Endothelial cell of umbilical vein (primary cell): ENCODE results near the gene CCM2.

ENCODE experiments used
- EZH2 ChIP-seq: IDR thresholded peaks from 2 replicates; pipeline ENCODE4 v1.6.1; 2012; ENCODE audit warnings: borderline replicate concordance, low read depth, mild to moderate bottlenecking, moderate library complexity, low read length, inconsistent platforms; ENCODE audit not compliant: severe bottlenecking
- FOS ChIP-seq: IDR thresholded peaks from 2 replicates; pipeline ENCODE4 v1.6.1; 2011; ENCODE audit warnings: mild to moderate bottlenecking, low read length, moderate library complexity, borderline replicate concordance; ENCODE audit not compliant: insufficient read depth
- GATA2 ChIP-seq: IDR thresholded peaks from 2 replicates; pipeline ENCODE4 v1.7.0; 2011; ENCODE audit warnings: low read depth, mild to moderate bottlenecking, moderate library complexity, mixed read lengths, low read length; ENCODE audit not compliant: insufficient read length, insufficient read depth
- JUN ChIP-seq: IDR thresholded peaks from 2 replicates; pipeline ENCODE4 v1.6.1; 2011; ENCODE audit warnings: borderline replicate concordance, low read depth; ENCODE audit not compliant: insufficient read length, insufficient read depth
- MYC ChIP-seq: IDR thresholded peaks from one replicate; pipeline ENCODE4 v1.6.1; 2011; ENCODE audit warnings: mild to moderate bottlenecking, low read depth, low read length
- POLR2A ChIP-seq: IDR thresholded peaks from 2 replicates; pipeline ENCODE4 v1.6.1; 2012; ENCODE audit warnings: low read depth, mild to moderate bottlenecking, control low read depth, low read length
- POLR2AphosphoS5 ChIP-seq: IDR thresholded peaks from 2 replicates; pipeline ENCODE4 v1.6.1; 2012; ENCODE audit warnings: low read depth, mild to moderate bottlenecking, control low read depth, low read length, moderate library complexity; ENCODE audit not compliant: insufficient read depth
- TF ChIP-seq, protein P1 (sequence below), 2 donors: IDR thresholded peaks; 1 replicate in 1 of 2; 2 replicates in 1 of 2; pipeline ENCODE4 v1.5.1; 2011; ENCODE audit warnings: low read length in 2 of 2, mild to moderate bottlenecking in 2 of 2, moderate library complexity in 2 of 2, control low read depth in 1 of 2, inconsistent platforms in 1 of 2, low read depth in 1 of 2; ENCODE audit not compliant: insufficient read depth in 1 of 2; ENCODE audit errors: extremely low read depth in 1 of 2
- TF ChIP-seq, protein P2 (sequence below): IDR thresholded peaks from 2 replicates; pipeline ENCODE4 v1.6.1; 2011; ENCODE audit not compliant: insufficient read depth, insufficient read length

DNA sequence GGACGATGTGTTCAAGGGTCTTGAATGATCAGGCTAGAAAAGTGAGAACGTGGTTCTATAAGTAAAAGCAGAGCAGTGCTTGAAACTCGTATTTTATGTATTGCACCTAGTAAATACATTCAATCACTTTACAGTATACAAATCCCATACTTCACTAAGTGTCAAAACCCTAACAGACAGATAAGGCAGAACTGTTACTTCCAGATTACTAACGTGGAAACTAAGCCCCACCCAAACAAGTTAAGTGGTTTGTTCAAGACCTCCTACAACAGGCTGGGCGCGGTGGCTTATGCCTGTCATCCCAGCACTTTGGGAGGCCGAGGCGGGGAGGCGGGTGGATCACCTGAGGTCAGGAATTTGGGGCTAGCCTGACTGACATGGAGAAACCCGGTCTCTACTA is 12.0 kb upstream of the CCM2 start:
- TF ChIP-seq POLR2AphosphoS5 (no peak), POLR2A (no peak), EZH2 (no peak), GATA2 (no peak), MYC (no peak), JUN (no peak), FOS (no peak)
- TF ChIP-seq, protein P1, sequence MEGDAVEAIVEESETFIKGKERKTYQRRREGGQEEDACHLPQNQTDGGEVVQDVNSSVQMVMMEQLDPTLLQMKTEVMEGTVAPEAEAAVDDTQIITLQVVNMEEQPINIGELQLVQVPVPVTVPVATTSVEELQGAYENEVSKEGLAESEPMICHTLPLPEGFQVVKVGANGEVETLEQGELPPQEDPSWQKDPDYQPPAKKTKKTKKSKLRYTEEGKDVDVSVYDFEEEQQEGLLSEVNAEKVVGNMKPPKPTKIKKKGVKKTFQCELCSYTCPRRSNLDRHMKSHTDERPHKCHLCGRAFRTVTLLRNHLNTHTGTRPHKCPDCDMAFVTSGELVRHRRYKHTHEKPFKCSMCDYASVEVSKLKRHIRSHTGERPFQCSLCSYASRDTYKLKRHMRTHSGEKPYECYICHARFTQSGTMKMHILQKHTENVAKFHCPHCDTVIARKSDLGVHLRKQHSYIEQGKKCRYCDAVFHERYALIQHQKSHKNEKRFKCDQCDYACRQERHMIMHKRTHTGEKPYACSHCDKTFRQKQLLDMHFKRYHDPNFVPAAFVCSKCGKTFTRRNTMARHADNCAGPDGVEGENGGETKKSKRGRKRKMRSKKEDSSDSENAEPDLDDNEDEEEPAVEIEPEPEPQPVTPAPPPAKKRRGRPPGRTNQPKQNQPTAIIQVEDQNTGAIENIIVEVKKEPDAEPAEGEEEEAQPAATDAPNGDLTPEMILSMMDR (IDR thresholded peaks at IDR 0.05; ENCODE audit: extremely low read depth in 1 of 2, insufficient read depth in 1 of 2, low read depth in 1 of 2, low read length in 2 of 2): no peak
- TF ChIP-seq, protein P2, sequence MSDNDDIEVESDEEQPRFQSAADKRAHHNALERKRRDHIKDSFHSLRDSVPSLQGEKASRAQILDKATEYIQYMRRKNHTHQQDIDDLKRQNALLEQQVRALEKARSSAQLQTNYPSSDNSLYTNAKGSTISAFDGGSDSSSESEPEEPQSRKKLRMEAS: no peak
